ENCODE data around the gene CEP72.

- TF ChIP-seq CTCF (IDR thresholded peaks at IDR 0.05; ENCODE audit: insufficient read depth, low read depth, low read length) = no peak
- TF ChIP-seq EZH2 (IDR thresholded peaks at IDR 0.05; ENCODE audit: insufficient read depth, low read length) = no peak
Measured at GRCh38 chr5:664343-664993, 52.3 kb downstream of the CEP72 start.

Data from astrocyte (in vitro differentiated cells and primary cell).